ENCODE measurements around the gene BRD2.

BRD2 gene

GRCh38 chr6:32946893-32947292 lies 21.5 kb upstream of the BRD2 start:
- no peaks in the 10 kb centered on the region for H3K27me3 ChIP-seq (ENCODE audit: insufficient read depth, low read depth, severe bottlenecking)

DNA sequence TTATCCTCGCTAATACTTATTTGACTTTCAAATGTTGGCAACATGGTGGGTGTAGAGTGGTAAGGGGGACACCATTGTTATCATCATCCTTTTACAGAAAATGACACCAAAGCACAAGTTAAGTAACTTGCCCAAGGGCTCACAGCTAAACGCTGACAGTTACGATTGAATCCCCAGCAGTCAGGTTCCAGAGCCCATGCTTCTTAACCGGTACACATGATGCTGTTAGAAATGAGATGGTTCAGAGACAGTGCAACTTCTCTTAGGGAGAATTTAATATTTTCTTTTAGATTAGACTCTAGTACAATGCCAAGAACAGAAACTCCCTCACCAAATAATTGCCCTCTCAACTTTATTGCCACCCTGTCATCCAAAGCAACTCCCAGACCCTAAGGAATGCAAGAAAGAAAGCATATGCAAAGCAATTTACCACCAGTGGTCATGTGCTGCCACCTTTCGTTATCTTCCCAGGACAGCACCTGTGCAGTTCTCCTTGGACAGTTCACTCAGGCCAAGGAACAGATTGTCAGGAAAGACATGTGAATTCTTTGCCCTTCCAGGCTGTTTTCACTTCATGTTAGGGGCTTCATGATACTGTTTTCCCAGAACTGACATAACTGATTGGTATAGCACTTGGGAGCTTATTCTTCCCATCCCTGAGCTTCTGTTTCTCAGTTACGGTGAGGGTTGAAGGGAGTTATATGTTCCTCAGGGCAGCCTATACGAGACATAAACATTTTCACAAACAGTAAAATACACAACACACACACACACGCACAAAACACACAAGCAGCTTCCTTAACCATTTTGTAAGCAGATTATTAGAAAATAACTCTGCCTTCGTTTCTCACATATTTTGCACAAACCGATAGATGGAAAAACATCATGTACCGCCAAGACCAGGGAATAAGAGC lies 20.6 kb upstream of the BRD2 start:
- Histone ChIP-seq H3K27me3 (ENCODE audit: insufficient read depth, low read depth, severe bottlenecking) (no peaks in the 10 kb centered on the region), H3K27ac (no peak overlapping the region), H3K4me3 (ENCODE audit: low read depth, low read length) (no peak overlapping the region), H3K9me3 (ENCODE audit: severe bottlenecking) (no peaks in the 10 kb centered on the region), H3K36me3 (no peaks in the 10 kb centered on the region)
- TF ChIP-seq, protein P1, sequence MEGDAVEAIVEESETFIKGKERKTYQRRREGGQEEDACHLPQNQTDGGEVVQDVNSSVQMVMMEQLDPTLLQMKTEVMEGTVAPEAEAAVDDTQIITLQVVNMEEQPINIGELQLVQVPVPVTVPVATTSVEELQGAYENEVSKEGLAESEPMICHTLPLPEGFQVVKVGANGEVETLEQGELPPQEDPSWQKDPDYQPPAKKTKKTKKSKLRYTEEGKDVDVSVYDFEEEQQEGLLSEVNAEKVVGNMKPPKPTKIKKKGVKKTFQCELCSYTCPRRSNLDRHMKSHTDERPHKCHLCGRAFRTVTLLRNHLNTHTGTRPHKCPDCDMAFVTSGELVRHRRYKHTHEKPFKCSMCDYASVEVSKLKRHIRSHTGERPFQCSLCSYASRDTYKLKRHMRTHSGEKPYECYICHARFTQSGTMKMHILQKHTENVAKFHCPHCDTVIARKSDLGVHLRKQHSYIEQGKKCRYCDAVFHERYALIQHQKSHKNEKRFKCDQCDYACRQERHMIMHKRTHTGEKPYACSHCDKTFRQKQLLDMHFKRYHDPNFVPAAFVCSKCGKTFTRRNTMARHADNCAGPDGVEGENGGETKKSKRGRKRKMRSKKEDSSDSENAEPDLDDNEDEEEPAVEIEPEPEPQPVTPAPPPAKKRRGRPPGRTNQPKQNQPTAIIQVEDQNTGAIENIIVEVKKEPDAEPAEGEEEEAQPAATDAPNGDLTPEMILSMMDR (IDR thresholded peaks at IDR 0.05; ENCODE audit: low read depth, low read length): peak; percentile 98
- DNase-seq: peak; percentile 81

More at GRCh38 chr6:32946893-32947292, 21.5 kb upstream of the BRD2 start:
- TF ChIP-seq, protein P1 (IDR thresholded peaks at IDR 0.05; ENCODE audit: low read depth, low read length): no peak
- DNase-seq: no peak
- H3K9me3 ChIP-seq (ENCODE audit: severe bottlenecking): no peaks in the 10 kb centered on the region
- no peak overlapping the region for H3K27ac ChIP-seq
- H3K4me3 ChIP-seq (ENCODE audit: low read depth, low read length): no peak overlapping the region
- no peaks in the 10 kb centered on the region for H3K36me3 ChIP-seq

DNA sequence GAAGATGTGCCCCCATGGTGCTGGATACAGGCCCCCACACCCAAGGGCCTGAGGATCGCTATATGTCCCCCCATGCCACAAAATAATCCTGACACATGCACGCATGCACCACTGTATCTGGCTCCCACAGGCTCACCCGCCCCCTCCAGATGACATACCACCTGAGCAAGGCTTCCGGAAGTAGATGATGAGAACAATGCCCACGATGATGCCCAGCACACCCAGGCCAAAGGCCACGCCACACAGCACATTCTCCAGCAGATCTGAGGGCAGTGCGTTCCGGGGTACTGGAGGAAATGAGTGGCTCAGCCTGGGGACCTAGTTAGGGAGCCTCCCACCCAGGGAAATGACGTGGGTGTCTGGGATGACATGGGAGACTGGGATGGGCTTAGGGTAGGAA lies 19.3 kb upstream of the BRD2 start:
- H3K27me3 ChIP-seq (ENCODE audit: insufficient read depth, low read depth, severe bottlenecking): no peaks in the 10 kb centered on the region
- TF ChIP-seq, protein P1 (IDR thresholded peaks at IDR 0.05; ENCODE audit: low read depth, low read length): no peak
- no peak for DNase-seq
- no peaks in the 10 kb centered on the region for H3K9me3 ChIP-seq (ENCODE audit: severe bottlenecking)
- H3K4me3 ChIP-seq (ENCODE audit: low read depth, low read length): no peak overlapping the region
- no peaks in the 10 kb centered on the region for H3K36me3 ChIP-seq
- no peak overlapping the region for H3K27ac ChIP-seq

DNA sequence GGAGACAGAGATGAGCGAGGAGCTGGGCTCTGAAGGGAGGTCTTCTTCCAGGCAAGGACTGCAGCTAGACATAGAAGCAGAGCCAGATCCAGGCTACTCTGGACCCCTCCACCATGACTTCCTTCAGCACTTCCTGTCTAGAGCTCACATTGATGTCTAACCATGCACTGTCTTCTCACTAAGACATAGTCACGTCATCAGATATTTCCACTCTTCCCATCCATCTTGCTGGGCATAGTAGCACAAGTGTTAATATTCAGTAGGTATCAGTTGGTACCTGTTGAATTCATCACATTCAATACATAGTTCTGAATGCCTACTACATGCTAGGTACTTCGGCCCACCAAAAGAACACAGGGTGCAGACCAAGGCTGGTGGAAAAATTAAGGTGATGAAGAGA lies 18.4 kb upstream of the BRD2 start:
- Histone ChIP-seq H3K27me3 (ENCODE audit: insufficient read depth, low read depth, severe bottlenecking) (no peaks in the 10 kb centered on the region), H3K27ac (no peak overlapping the region), H3K4me3 (ENCODE audit: low read depth, low read length) (no peak overlapping the region), H3K9me3 (ENCODE audit: severe bottlenecking) (no peaks in the 10 kb centered on the region), H3K36me3 (no peaks in the 10 kb centered on the region)
- no peak for DNase-seq
- TF ChIP-seq, protein P1 (IDR thresholded peaks at IDR 0.05; ENCODE audit: low read depth, low read length): no peak

DNA sequence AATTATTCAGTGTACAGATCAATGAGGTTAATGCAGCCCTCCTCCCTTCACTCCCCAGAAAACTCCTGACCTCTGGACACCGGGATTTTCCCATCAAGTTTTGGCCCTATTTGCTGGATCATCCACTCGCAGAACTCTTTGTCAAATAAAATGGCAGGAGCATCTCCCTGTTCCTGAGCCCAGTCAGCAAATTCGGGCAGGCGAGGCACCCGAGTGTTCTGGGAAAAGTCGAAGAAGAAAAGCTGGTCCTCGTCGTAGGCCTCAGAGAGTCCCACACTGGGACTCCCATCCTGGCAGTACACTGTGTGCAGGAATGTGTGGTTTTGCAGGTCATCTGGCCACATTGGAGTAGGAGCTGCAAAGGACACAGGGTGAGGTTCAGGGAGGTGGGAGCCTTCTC lies 17.9 kb upstream of the BRD2 start:
- H3K27me3 ChIP-seq (ENCODE audit: insufficient read depth, low read depth, severe bottlenecking): no peaks in the 10 kb centered on the region
- H3K9me3 ChIP-seq (ENCODE audit: severe bottlenecking): no peaks in the 10 kb centered on the region
- no peak overlapping the region for H3K27ac ChIP-seq
- TF ChIP-seq, protein P1 (IDR thresholded peaks at IDR 0.05; ENCODE audit: low read depth, low read length): no peak
- H3K36me3 ChIP-seq: no peaks in the 10 kb centered on the region
- no peak for DNase-seq
- H3K4me3 ChIP-seq (ENCODE audit: low read depth, low read length): no peak overlapping the region

All from WERI-Rb-1 (cell line).